GM12872 (cell line): Measurements from ENCODE around the gene AATK.

Experiments
- TF ChIP-seq, protein P1 (sequence below): IDR thresholded peaks from 3 replicates; pipeline ENCODE4 v1.5.1; 2011; ENCODE audit warnings: low read depth, mild to moderate bottlenecking, low read length, moderate library complexity; ENCODE audit not compliant: insufficient read depth

Gene AATK

DNA sequence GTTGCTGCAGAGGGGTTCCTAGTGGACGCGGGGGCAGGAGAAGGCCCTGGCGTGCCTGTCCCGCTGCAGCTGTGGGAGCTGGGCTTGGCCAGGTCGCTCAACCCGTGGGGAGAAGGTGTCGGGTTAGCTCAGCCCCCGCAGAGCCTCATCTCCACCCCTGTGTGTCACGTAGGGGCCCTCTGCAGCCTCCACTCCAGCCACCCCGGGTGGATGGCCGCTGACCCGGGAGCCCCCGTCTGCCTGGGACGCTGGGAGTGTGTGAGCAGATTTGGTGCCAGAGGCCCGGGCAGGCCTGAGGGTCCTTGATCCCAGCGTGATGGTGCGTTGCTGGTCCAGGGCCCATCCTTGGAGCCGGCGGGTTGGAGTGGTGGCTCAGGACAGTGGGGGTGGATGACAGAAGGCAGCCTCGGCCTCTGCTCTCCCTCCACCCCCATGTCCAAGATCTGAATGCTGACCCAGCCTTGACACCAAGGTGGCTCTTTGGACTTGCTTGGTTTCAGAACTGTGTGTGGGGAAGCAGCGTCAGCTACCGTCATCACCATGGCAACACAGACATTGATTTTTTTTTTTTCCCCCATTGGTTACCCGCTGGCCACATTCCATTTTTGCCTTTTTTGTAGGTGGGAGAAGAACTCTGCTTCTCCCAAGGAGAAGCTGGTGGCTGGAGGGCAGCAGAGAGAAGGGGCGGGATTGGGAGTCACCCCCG, 95.3 kb downstream of the AATK start:
- TF ChIP-seq, protein P1, sequence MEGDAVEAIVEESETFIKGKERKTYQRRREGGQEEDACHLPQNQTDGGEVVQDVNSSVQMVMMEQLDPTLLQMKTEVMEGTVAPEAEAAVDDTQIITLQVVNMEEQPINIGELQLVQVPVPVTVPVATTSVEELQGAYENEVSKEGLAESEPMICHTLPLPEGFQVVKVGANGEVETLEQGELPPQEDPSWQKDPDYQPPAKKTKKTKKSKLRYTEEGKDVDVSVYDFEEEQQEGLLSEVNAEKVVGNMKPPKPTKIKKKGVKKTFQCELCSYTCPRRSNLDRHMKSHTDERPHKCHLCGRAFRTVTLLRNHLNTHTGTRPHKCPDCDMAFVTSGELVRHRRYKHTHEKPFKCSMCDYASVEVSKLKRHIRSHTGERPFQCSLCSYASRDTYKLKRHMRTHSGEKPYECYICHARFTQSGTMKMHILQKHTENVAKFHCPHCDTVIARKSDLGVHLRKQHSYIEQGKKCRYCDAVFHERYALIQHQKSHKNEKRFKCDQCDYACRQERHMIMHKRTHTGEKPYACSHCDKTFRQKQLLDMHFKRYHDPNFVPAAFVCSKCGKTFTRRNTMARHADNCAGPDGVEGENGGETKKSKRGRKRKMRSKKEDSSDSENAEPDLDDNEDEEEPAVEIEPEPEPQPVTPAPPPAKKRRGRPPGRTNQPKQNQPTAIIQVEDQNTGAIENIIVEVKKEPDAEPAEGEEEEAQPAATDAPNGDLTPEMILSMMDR: no peak

DNA sequence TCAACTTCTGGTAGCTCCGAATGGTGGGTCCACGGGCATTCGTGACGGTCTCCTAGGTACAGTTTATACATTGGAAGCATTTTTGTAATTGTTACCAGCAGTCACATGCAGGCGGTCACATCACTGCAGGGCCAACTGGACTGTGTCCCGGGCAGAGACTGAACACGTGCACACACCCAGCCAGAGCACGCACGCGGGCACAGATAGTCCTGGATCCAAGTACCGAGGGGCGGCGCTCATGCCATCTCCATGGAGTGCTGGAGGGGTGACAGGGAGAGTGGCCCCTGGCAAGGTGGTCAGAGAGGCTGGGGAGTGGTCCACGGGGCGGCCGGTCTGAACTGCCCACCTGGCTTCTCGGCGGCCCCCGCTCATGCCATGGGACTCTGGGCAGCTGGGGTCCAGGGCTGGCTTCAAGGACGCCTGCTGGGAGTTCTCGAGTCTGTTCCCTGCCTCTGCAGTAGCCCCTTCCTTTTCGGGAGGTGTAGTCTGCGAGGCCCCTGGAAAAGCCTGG, 96.8 kb downstream of the AATK start:
- TF ChIP-seq, protein P1: no peak

DNA sequence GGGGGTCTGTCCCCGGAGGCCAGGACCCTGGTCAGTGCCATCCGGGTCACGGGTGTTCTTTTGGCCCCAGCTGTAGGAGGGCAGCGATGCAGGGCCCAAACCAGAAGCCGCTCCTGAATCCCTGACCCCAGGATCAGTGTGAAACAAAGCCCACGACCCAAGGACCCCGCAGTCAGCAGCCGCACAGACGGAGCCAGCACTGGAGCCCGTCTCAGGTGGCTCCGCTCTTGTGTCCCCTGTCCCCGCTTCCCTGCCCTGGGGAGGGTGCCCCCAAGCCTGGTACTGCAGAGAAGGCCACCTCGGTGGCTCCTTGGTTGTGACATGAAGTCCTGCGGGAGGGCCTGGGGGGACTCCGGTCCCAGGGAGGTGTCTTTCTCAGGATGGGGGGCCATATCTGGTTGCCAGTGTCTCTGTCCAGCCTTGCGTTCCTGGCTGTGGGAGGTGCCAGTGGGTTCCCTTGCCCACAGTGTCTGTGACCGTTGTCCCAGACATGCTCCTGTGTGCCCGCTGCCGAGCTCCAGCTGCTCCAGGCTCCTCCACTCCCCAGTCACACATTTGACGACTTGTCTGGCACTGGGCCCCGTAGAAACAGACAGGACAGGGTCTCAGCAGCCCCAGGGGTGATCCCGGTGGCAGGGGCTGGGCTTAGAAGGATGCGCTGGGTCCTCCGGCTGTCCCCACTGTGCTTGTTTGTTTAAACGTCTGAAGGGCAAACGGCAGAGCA, 97.4 kb downstream of the AATK start:
- TF ChIP-seq, protein P1: no peak

DNA sequence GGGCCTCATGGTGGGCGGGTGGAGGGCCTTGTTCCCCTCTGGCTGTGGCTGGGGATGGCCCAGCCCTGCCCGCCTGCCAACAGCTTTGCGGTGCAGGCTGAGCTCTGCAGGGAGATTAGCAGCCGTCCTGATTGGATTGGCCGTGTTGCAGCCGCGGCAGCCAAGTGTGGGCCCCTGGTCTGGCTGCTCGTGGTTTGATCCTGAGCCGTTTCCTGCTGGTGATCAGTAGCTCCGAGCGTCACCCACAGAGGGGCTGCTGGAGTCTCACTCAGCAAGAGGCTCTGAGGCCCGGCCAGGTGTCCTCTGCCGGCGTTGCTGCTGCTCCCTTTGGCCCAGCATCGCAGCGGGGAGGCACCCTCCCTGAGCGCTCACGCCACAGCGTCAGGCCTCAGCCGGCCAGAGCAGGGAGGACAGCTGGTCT, 98.6 kb downstream of the AATK start:
- TF ChIP-seq, protein P1: no peak
